HG03378 (cell line): ENCODE results near the gene RFX4.
"Not testable (repeated sequence)": the region's sequence is repeated elsewhere in the genome, so short reads cannot be mapped to it uniquely, and the experiment has no call there.

Experiments used
- ATAC-seq: cut with Tn5 transposase; IDR thresholded peaks from one replicate; pipeline ENCODE4 v1.9.1; 2021; ENCODE audit warnings: mild to moderate bottlenecking, moderate library complexity; ENCODE audit not compliant: unreplicated experiment

RFX4 gene

GRCh38 chr12:106590601-106591000 lies 7.8 kb downstream of the RFX4 start:
- ATAC-seq, result no peak

DNA sequence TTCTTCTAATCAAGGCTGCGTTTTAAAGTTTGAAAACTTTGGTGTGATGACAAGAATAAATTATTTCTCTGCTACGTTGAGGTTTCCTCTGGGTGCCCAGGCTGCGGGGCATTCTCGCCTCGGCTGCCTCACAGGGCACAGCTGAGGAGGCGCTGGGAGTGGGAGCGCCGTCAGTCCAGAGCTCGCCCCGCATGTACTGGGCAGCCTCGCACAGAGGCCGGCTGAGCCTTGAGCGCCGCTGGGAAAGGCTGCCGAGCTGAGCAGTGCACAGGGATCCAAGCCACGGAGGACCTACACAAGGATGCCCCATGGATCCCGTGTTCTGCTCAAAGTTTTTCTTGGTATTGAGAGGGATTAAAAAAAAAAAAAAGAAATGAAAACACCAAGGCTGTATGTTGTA lies 11.6 kb downstream of the RFX4 start:
- no peak for ATAC-seq

GRCh38 chr12:106595268-106595667 lies 12.5 kb downstream of the RFX4 start:
- ATAC-seq, result no peak

DNA sequence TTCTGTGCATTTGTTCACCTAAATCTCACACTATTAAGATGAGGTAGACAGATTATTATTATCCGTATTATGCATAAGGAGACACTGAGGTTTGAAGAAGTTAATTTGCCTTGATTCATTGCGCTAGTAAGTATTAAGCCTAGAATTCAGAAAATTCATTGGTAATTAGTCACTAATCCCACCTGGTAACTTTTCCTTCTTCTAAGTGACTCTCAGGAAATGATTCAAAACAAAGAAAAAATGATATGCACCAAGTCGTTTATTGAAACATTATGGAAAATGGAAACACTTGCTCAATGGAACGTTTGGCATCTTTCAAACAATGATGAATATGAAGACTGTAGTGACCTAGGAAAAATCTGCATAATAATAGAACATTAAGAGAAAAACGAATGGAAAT lies 15.2 kb downstream of the RFX4 start:
- no peak for ATAC-seq

DNA sequence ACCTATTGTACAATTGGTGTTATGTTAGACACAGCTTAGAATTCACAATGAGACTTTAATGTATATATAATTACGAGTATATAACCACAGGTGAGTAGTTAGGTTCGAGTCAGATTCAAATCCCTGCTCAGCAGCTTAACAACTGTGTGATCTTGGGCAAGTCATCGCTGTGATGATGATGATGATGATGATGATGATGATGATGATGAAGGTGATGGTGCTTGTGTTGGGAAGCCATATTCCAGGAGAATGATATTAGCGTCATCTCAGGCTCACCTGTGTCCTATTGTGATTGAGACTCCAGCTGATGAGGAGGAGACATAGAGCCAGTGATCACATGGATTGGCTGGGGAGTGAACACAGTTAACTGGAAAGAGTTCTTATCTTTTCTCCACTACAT lies 16.5 kb downstream of the RFX4 start:
- no peak for ATAC-seq

GRCh38 chr12:106600503-106600902 lies 17.7 kb downstream of the RFX4 start:
- ATAC-seq, result no peak

- no peak for ATAC-seq
Measured at GRCh38 chr12:106601031-106601430, 18.2 kb downstream of the RFX4 start.

DNA sequence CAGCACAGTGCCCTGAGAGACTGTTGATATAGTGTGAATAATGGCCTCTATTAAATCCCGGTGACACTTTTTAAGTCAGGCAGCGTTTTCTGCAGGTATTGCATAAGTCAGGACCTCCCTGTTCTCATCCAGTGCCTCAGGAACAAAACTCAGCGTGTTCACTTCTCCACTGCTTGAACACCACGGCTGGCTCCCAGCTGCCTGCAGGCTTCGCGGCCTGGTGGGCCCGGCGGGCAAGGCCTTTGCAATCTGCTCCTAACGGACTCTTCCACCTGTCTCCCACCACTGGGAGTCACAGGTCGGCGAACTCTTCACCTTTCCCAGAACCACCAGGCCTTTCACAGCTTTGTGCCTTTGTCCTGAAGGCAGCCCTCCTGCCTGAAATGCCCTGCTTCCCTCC lies 18.7 kb downstream of the RFX4 start:
- no peak for ATAC-seq

DNA sequence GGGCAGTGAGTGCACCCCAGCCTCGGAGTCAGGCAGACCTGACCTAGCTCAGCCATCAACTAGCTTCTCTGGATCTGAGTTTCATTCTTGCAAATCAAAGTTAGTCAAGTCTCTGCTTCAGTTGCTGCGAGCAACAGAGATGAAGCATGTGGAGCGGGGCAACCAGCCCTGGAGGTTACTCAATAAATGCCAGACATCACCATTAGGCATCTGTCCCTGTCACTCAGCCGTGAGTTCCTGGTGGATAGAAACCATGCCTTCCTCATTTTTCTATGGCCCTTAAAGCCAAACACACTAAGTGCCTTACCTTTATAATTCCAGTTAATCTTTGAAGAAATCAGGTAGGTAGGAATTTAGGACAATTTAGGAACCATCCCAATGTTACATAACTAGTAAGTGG lies 19.3 kb downstream of the RFX4 start:
- ATAC-seq, result no peak

DNA sequence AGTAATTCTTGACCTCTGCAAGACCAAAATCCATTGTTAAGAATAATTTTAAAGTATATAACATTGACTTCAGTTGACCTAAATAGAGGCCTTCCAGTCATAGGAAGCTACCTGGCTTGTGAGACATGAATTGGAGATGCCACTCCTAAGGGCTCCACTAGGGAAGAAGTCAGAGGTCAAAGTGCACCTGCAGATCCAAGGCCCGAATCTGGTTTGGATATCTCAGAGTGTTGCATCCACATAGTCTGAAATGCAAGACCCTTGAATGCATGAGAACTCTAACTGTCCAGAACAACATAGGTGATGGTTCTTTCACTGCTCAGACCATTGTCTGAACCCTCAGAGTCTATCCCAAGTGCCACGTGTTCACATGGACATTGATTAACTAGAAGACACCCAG lies 22.4 kb downstream of the RFX4 start:
- no peak for ATAC-seq

DNA sequence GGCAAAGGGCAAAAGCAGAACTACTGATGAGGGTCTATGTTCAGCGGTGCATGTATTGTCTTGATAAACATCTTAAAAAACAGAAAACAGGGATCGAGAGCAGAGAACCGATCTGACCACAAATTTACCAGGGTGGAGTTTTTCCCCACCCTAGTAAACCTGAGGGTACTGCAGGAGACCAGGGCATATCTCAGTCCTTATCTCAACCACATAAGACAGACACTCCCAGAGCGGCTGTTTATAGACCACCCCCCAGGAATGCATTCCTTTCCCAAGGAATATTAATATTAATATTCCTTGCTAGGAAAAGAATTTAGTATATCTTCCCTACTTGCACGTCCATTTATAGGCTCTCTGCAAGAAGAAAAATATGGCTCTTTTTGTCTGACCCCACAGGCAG lies 37.8 kb downstream of the RFX4 start:
- not testable (repeated sequence) for ATAC-seq

DNA sequence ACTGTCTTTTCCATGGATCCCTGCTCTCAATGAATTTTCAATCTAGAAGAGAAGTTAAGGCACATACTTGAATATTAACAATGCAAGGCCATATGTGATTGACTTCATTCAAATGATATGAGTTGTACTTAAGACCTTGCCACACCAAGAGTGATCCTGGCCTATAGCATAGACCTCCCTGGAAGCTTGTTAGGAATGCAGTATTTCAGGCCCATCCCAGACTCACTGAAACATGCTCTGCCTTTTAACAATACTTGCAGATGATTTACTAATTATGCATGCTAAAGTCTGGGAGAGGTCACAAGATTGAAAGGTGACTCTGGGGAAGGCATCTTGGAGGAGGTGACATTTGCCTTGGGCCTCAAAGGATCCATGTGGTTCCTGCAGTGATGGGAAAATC lies 43.2 kb downstream of the RFX4 start:
- no peak for ATAC-seq

GRCh38 chr12:106629797-106630659 lies 47.2 kb downstream of the RFX4 start:
- no peak for ATAC-seq

DNA sequence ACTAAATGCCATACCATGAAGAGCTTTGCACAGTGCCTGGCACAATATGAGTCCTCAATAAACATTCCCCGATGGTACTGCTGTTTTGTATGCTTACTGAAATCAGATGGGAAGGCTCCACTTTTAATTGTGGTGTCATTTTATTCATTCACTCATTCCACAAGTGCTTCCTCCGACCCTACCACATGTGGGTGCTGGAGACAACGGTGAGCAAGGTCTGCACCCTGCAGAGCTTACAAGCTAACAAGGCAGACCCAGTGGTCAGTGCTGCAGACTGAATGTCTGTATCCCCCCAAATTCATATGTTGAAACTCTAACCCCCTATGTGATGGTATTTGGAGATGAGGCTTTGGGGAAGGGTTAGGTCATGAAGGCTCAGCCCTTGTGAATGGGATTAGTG lies 48.3 kb downstream of the RFX4 start:
- no peak for ATAC-seq

GRCh38 chr12:106631797-106632196 lies 49.0 kb downstream of the RFX4 start:
- no peak for ATAC-seq

DNA sequence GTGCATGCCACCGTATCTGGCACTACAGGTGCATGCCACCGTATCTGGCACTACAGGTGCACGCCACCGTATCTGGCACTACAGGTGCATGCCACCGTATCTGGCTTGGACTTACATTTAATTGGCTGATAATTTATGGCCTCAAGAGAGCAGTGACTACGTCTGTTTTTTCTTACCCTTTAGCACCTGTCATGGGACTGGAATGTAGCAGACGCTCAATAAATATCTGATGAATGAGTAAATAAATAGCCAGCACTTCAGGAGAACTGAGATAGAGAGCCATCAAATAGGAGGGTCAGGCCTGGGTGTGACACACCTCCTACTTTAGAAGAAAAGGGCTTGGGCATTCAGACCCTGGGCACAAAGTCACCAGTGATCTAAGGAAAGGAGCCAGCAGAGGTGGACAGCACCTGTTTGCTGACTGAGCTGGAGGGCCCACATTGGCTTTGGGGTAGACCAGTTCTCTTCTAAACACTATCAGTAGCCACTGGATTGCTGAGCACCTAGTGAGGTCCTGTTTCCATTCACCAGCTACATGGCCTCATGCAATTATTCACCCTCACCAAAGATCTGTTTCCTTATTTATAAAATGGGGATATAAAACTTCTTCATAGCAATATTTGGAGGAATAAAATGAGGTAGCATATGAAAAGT lies 50.1 kb downstream of the RFX4 start:
- no peak for ATAC-seq

DNA sequence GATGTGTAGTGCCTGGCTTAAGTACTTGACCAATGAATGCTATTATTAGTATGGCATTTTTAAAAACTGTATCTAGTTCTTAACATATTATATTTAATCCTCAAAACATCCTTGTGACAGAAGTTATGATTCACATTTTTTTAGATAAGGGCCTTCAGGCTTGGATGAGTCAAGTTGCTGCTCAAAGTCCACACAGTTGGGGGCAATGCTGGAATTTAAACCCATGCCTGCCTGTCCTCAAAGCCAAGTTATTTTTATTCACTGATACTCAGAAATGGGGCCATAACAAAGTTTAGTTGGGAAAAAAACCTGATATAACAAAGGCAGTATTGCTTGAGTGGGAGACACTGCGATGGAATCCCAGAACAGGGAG lies 50.6 kb downstream of the RFX4 start:
- no peak for ATAC-seq

GRCh38 chr12:106634206-106634605 lies 51.4 kb downstream of the RFX4 start:
- no peak for ATAC-seq

DNA sequence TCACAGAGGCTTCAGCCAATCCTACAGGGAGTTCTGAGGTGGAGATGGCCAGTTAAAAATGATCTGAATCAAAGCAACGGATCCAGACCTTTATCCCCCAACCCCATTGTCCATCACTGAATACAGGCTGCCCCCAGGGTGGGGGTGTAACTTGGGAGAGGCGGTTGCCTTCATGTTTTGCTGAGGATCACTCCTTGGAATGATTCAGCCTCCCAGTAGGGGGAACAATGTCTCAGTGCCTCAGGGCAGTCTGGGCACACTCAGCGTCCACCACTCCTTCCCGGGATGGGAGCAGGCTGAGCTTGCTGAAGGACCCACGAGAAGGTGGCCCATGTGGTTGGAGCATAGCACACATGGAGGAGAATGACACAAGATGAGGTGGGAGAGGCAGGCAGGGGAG lies 60.2 kb downstream of the RFX4 start:
- ATAC-seq, result no peak

- ATAC-seq, result no peak
Measured at GRCh38 chr12:106644335-106645073, 61.7 kb downstream of the RFX4 start.

GRCh38 chr12:106645074-106645421 lies 62.2 kb downstream of the RFX4 start:
- no peak for ATAC-seq
